Measurements from ENCODE around the gene NOX5.

DNA sequence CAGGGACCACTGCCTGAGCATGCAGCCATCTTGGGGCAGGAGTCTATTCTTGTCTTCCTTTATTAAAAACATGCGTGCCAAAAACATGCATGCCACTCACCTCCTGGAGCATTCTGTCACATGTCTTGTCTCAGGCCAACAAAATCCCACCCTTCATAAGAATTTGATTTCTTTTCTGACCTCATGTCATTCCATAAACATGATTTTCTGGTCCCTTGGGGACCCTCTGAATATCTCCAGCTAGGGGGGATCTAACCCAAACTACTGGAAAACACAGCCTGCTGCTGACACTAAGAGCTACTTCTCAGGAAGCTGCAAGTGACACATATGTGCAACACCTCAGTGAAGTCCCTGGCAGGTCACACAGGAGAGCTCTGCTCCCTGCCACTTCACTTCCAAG, 26.8 kb upstream of the NOX5 start:
- TF ChIP-seq, protein P1, sequence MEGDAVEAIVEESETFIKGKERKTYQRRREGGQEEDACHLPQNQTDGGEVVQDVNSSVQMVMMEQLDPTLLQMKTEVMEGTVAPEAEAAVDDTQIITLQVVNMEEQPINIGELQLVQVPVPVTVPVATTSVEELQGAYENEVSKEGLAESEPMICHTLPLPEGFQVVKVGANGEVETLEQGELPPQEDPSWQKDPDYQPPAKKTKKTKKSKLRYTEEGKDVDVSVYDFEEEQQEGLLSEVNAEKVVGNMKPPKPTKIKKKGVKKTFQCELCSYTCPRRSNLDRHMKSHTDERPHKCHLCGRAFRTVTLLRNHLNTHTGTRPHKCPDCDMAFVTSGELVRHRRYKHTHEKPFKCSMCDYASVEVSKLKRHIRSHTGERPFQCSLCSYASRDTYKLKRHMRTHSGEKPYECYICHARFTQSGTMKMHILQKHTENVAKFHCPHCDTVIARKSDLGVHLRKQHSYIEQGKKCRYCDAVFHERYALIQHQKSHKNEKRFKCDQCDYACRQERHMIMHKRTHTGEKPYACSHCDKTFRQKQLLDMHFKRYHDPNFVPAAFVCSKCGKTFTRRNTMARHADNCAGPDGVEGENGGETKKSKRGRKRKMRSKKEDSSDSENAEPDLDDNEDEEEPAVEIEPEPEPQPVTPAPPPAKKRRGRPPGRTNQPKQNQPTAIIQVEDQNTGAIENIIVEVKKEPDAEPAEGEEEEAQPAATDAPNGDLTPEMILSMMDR (IDR thresholded peaks at IDR 0.05 in 2 of 3, conservative IDR thresholded peaks at IDR 0.05 in 1 of 3; ENCODE audit: borderline replicate concordance in 1 of 3, insufficient read depth in 1 of 3, low read depth in 2 of 3, low read length in 2 of 3), result no peak
- TF ChIP-seq EZH2phosphoT487 (IDR thresholded peaks at IDR 0.05; ENCODE audit: borderline replicate concordance) (no peak), FOSL1 (IDR thresholded peaks at IDR 0.05; ENCODE audit: low read depth) (no peak), ZBTB33 (IDR thresholded peaks at IDR 0.05; ENCODE audit: extremely low read depth, insufficient replicate concordance, low read length) (no peak), EGR1 (IDR thresholded peaks at IDR 0.05; ENCODE audit: low read depth) (no peak), POLR2A (IDR thresholded peaks at IDR 0.05; ENCODE audit: borderline replicate concordance, extremely low read depth, insufficient read depth, insufficient read length) (no peak), EZH2 (IDR thresholded peaks at IDR 0.05) (no peak), POLR2AphosphoS5 (IDR thresholded peaks at IDR 0.05; ENCODE audit: low read depth, low read length) (no peak), ELF1 (IDR thresholded peaks at IDR 0.05; ENCODE audit: borderline replicate concordance, low read depth) (no peak), CEBPB (IDR thresholded peaks at IDR 0.05; ENCODE audit: low read depth) (no peak), ATF3 (IDR thresholded peaks at IDR 0.05) (no peak)
- TF ChIP-seq, protein P2, sequence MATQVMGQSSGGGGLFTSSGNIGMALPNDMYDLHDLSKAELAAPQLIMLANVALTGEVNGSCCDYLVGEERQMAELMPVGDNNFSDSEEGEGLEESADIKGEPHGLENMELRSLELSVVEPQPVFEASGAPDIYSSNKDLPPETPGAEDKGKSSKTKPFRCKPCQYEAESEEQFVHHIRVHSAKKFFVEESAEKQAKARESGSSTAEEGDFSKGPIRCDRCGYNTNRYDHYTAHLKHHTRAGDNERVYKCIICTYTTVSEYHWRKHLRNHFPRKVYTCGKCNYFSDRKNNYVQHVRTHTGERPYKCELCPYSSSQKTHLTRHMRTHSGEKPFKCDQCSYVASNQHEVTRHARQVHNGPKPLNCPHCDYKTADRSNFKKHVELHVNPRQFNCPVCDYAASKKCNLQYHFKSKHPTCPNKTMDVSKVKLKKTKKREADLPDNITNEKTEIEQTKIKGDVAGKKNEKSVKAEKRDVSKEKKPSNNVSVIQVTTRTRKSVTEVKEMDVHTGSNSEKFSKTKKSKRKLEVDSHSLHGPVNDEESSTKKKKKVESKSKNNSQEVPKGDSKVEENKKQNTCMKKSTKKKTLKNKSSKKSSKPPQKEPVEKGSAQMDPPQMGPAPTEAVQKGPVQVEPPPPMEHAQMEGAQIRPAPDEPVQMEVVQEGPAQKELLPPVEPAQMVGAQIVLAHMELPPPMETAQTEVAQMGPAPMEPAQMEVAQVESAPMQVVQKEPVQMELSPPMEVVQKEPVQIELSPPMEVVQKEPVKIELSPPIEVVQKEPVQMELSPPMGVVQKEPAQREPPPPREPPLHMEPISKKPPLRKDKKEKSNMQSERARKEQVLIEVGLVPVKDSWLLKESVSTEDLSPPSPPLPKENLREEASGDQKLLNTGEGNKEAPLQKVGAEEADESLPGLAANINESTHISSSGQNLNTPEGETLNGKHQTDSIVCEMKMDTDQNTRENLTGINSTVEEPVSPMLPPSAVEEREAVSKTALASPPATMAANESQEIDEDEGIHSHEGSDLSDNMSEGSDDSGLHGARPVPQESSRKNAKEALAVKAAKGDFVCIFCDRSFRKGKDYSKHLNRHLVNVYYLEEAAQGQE (IDR thresholded peaks at IDR 0.05; ENCODE audit: low read depth), result no peak
- TF ChIP-seq, protein P3, sequence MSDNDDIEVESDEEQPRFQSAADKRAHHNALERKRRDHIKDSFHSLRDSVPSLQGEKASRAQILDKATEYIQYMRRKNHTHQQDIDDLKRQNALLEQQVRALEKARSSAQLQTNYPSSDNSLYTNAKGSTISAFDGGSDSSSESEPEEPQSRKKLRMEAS (IDR thresholded peaks at IDR 0.05), result no peak
